Tibial nerve (tissue), 3 donors: ENCODE data around the gene PSME3IP1.

ENCODE experiments used
- POLR2A ChIP-seq, 2 donors: fragments of 450-650 bp; IDR thresholded peaks; one replicate each; pipeline ENCODE4 v1.6.1; 2017; ENCODE audit warnings: antibody characterized with exemption in 2 of 2, mild to moderate bottlenecking in 2 of 2, moderate library complexity in 2 of 2
- TF ChIP-seq, protein P1 (sequence below), 5 experiments: fragments of 200-600 bp in 3 of 5; fragments of 450-650 bp in 2 of 5; sonication (generic) in 3 of 5; IDR thresholded peaks; one replicate each; pipeline ENCODE4 v1.5.1; 2016 to 2019; ENCODE audit warnings: antibody characterized with exemption in 5 of 5, mild to moderate bottlenecking in 3 of 5, moderate library complexity in 2 of 5

DNA sequence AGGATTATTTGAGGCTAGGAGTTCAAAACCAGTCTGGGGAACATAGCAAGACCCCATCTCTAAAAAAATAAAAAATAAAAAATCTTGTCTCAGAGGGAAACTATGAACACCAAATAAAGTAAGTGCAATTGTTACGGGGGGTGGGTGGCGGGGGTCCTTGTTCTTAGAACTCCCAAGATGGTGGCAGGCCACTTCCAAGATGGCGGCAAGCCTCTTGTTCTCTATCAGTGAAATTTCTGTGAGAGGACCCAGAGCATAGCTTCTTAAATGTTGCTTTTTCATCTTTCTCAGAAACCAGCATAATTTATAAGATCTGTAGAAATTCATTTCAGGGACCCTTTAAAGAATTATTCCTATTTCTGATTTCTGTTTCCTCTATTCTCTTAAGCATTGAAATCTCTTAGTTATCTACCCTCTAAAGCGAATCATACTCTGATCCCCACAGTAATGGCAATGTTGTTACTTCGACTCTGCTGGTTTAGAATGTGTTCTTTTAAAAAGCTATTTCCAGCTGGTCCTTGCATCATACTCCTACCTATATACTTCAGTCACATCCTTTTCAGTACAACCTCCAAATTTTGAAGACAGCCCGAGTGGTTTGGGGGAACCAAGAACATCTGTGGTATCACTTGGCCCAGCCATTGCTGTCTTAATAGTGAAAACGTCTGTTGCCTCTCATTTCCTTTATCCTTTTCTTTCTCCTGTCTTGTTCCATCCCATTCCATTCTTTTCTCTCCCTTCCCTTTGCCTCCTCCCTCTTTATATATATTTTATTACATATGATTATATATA lies 16.5 kb upstream of the PSME3IP1 start:
- TF ChIP-seq, protein P1, sequence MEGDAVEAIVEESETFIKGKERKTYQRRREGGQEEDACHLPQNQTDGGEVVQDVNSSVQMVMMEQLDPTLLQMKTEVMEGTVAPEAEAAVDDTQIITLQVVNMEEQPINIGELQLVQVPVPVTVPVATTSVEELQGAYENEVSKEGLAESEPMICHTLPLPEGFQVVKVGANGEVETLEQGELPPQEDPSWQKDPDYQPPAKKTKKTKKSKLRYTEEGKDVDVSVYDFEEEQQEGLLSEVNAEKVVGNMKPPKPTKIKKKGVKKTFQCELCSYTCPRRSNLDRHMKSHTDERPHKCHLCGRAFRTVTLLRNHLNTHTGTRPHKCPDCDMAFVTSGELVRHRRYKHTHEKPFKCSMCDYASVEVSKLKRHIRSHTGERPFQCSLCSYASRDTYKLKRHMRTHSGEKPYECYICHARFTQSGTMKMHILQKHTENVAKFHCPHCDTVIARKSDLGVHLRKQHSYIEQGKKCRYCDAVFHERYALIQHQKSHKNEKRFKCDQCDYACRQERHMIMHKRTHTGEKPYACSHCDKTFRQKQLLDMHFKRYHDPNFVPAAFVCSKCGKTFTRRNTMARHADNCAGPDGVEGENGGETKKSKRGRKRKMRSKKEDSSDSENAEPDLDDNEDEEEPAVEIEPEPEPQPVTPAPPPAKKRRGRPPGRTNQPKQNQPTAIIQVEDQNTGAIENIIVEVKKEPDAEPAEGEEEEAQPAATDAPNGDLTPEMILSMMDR (IDR thresholded peaks at IDR 0.05): no peak
- TF ChIP-seq POLR2A (IDR thresholded peaks at IDR 0.05): no peak
